ENCODE results near the gene SESN1.
A peak's percentile ranks its signal among the peaks of the same experiment; 100 is the strongest.
"Not testable (repeated sequence)": the region's sequence is repeated elsewhere in the genome, so short reads cannot be mapped to it uniquely, and the experiment has no call there.

The SESN1 gene

GRCh38 chr6:109093732-109094415 lies 772 bp downstream of the SESN1 start:
- no peak for DNase-seq

GRCh38 chr6:109092074-109092473 lies 2.6 kb downstream of the SESN1 start:
- no peak for DNase-seq

GRCh38 chr6:109091314-109092024 lies 3.2 kb downstream of the SESN1 start:
- no peak for DNase-seq

- DNase-seq, result no peak
Measured at GRCh38 chr6:109088995-109089394, 5.7 kb downstream of the SESN1 start.

DNA sequence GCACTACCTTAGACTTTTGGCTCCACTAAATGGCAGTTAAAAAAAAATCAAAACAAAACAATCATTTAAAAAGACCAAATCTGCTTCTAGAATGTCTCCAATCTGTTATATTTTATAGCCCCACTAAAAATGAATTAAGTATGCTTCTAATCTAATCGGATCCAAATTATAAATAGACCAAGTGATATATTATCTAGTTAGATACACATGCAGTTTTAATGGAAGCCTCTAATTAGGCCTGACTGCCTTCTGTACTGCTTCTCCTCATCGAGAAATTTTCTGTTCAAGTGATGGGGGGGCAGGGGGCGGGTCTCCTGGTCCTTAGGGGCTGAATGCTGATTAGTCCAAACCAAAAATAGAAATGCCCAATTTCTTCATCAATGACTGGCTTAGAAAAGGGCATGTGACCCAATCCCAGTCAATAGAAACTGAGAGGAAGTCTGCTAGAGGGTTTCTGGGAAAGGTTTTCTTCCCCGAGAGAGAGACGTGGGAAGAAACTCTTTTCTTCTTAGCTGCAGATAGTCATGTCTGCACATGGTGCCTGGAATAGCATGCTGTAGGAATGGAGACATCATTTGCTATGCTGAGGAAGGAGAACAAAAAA lies 6.9 kb downstream of the SESN1 start:
- no peak for DNase-seq

DNA sequence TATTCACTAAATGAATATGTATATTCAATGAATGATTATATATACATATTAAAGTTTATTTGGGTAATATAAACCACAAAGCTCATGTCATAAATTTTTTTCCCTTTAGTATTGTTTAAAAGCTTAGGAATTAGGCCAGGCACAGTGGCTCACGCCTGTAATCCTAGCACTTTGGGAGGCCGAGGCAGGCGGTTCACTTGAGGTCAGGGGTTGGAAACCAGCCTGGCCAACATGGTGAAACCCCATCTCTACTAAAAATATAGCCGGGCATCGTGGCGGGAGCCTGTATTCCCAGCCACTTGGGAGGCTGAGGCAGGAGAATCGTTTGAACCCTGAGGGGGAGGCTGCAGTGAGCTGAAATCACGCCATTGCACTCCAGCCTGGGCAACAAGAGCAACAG lies 10.5 kb downstream of the SESN1 start:
- DNase-seq, result not testable (repeated sequence)

- DNase-seq, result no peak
Measured at GRCh38 chr6:109083657-109084056, 11.0 kb downstream of the SESN1 start.

DNA sequence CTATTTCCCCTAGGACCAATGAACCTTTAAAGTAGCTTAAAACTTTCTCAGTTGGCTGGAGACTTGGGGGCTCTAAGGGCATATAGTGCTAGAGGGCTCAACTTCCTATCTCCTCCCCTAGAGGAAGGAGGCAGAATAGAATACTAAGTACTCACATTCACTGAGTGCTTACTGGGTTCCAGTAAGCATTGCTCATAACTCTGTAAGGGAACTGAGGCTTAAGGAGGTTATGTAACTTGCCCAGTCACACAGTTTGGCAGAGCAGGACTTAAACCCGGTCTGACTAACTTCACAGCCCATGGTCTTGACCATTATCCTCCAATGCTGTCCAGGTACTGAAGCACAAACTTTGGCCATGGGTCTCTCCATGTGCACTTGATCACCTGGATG lies 12.5 kb downstream of the SESN1 start:
- DNase-seq, result no peak

DNA sequence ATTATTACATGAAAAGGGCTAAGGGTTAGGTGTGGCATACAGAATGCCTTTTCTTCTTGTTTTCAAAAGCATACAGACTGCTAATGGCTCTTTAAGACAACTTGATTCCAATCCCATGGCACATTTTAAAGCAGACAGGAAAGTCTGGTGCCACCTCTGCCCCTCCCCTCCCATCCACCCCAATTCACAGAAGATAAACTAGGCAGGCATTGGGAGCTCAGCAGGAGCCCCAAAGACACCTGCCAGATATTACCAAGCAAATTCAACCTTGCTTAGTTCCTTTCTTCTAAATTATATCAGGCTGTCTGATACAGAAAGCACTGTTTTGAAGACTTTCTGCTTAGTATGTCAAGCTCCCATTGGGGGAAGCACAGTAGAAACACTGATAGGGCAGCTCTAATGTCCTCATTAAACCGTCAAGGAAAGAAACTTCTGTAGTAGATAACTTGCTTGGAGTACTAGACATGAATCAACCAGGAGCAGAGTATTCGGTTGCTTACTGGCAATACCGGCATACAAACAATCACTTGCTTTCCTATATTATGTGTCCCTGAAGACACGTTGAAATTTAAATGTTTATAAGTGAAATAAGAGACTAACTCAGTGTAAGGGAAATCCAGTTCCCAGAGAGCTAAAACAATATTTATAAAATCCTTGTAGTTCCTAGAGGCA lies 13.0 kb downstream of the SESN1 start:
- no peak for DNase-seq

- no peak for DNase-seq
Measured at GRCh38 chr6:109081026-109081425, 13.6 kb downstream of the SESN1 start.

- DNase-seq, result no peak
Measured at GRCh38 chr6:109079981-109080380, 14.7 kb downstream of the SESN1 start.

DNA sequence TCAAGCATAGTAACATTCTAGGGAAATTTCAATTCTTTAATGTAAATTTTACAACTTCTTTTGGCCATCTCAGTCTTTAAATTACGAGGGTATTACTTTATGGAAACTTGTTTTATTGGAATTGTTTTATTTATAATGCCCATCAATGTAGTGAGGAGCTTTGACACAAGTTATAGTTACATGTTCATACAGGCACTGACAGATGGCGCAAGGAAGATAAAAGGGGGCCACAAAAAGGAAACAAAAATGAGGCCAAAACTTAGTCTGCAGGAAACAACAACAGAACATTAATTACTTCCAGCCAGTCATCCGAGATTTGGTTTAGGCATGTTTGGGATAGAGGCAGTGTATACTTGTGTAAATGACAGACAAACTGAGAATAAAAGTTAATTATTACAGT lies 18.3 kb downstream of the SESN1 start:
- DNase-seq, result no peak

DNA sequence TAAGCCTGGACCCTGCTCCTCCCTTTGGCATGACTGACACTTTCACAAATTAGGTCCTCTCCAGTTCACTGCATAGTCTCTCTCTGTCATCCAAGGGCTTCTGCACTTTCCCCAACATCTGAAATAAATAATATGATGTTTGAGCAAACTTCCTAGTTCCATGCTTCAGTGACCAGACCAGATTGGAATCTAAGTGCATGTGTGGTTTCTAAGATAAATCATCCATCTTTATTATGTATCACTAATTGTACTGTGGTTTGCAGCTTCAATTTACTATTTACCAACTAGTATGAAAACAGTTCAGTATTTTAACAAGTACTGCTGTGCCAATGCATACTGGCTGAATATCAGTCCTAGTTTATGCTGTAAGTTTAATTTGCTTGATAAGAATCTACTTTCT lies 18.7 kb downstream of the SESN1 start:
- DNase-seq, result no peak

- no peak for DNase-seq
Measured at GRCh38 chr6:109074133-109074415, 20.6 kb downstream of the SESN1 start.

DNA sequence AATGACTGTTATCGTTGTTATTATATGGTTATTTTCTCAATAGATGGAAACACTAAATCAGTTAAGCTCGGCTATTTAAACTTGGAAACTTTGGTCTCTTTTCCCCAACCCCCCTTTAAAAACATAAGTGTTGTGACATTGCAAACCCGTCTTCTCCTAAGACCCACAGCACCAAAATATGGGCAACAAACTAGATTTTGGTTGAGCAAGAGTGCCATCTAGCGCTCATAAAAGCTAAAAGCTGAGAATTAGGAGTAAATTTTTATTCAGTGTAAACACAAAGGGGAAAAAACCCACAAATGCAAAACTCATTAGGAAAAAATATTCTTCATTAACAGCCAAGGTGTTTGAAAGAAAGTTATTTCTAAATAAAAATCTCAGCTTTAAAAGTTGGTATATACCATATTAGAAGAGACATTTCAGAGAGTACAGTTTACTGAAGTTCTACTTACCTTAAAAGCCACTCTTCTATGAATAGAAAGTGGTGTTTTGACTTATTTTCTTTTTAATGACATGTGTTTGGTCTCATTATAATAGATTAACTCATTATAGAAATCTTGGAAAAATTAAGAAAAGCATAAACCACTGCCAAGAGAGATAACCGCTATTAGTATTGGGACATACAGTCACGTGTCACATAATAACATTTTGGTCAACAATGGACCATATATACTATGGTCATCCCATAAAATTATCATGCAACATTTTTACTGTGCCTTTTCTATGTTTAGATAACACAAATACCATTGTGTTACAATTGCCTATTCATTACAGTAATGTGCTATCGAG lies 21.1 kb downstream of the SESN1 start:
- peak; percentile 60 for DNase-seq

- DNase-seq, result no peak
Measured at GRCh38 chr6:109071125-109071917, 23.3 kb downstream of the SESN1 start.

- DNase-seq, result no peak
Measured at GRCh38 chr6:109069746-109070145, 24.9 kb downstream of the SESN1 start.

DNA sequence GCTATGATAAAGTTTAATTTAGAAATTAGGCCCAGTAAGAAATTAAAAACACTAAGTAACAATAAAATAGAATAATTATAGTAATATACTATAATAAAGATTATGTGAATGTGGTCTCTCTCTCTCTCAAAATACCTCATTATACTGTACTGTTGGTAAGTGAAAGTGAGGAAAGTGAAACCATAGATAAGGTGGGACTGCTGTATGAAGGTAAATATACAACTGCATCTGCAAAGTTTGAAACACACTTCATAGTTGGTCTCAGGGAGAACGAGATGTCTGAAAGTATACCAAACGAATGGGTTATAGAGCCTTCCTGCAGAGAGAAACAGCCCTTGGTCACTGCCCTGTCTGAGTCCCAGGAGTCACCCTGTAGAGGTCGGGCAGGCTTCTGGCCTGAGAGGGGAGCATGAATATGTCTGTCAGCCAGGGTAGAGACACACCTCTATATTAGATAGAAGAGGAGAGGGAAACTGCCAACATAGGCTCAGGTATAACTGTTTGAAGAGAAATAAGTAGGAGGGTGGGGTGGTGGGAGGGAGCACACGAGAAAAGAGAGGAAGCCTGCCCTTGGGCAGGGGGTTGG lies 31.8 kb downstream of the SESN1 start:
- DNase-seq, result no peak

GRCh38 chr6:109062216-109062615 lies 32.4 kb downstream of the SESN1 start:
- no peak for DNase-seq

- DNase-seq, result no peak
Measured at GRCh38 chr6:109060571-109060970, 34.1 kb downstream of the SESN1 start.

- DNase-seq, result no peak
Measured at GRCh38 chr6:109059571-109060021, 35.0 kb downstream of the SESN1 start.

GRCh38 chr6:109059153-109059552 lies 35.5 kb downstream of the SESN1 start:
- DNase-seq, result no peak
